GM23338 (cell line): ENCODE measurements around the gene LAPTM4A.

Experiments
- EZH2 ChIP-seq: fragments of 200-600 bp; sonication (generic); IDR thresholded peaks from one replicate; pipeline ENCODE4 v1.8.0; 2017; ENCODE audit warnings: antibody characterized with exemption, mild to moderate bottlenecking, low read depth; ENCODE audit not compliant: unreplicated experiment
- EZH2phosphoT487 ChIP-seq: fragments of 200-600 bp; sonication (generic); IDR thresholded peaks from one replicate; pipeline ENCODE4 v1.8.1; 2018; ENCODE audit warnings: antibody characterized with exemption; ENCODE audit not compliant: unreplicated experiment
- JUNB ChIP-seq: IDR thresholded peaks from one replicate; pipeline ENCODE4 v1.6.1; 2016; ENCODE audit warnings: antibody characterized with exemption; ENCODE audit not compliant: unreplicated experiment
- POLR2AphosphoS5 ChIP-seq: IDR thresholded peaks from 2 replicates; pipeline ENCODE4 v1.6.1; 2016; ENCODE audit warnings: antibody characterized with exemption, low read depth
- ZNF114 ChIP-seq: fragments of 250-450 bp; sonication (Bioruptor Pico); IDR thresholded peaks from 2 replicates; pipeline ENCODE4 v1.5.0; 2020; ENCODE audit warnings: mild to moderate bottlenecking, moderate library complexity
- TF ChIP-seq, protein P1 (sequence below), 2 experiments: fragments of 200-600 bp in 1 of 2; sonication (generic) in 1 of 2; conservative IDR thresholded peaks; 2 replicates each; pipeline versions ENCODE4 v1.5.1 to v1.6.1; 2016 to 2017; ENCODE audit warnings: antibody characterized with exemption in 2 of 2, low read depth in 2 of 2, mild to moderate bottlenecking in 2 of 2, moderate library complexity in 1 of 2
- TF ChIP-seq, protein P2 (sequence below): IDR thresholded peaks from 2 replicates; pipeline ENCODE4 v1.6.1; 2016; ENCODE audit warnings: antibody characterized with exemption

DNA sequence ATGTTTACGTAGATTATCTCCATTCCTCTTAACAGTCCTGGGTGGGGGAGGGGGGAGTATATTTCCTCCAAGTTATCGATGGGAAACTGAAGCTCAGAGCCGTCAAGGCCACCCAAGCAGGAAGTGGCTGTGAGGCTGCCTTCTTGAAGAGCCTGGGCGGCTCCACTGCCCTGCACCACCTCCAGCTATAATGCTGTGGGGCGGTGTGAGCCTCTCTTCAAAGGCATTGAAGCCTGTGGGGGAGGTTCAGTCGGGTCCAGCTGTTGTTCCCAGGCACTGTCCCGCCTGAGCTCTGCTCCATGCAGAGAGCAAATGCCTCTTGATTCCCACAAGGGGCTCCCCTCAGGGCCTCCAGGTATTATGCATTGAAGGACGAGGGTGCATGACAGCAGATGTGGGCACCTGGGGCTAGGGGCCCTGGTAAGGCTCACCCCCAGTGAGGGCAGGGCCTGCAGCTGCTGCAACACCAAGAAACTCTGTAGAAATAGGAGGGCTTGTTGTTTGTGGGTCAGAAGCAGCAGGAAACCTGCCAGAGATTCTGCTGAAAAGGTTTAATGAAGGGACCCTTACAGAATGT lies 29.5 kb upstream of the LAPTM4A start:
- TF ChIP-seq, protein P1, sequence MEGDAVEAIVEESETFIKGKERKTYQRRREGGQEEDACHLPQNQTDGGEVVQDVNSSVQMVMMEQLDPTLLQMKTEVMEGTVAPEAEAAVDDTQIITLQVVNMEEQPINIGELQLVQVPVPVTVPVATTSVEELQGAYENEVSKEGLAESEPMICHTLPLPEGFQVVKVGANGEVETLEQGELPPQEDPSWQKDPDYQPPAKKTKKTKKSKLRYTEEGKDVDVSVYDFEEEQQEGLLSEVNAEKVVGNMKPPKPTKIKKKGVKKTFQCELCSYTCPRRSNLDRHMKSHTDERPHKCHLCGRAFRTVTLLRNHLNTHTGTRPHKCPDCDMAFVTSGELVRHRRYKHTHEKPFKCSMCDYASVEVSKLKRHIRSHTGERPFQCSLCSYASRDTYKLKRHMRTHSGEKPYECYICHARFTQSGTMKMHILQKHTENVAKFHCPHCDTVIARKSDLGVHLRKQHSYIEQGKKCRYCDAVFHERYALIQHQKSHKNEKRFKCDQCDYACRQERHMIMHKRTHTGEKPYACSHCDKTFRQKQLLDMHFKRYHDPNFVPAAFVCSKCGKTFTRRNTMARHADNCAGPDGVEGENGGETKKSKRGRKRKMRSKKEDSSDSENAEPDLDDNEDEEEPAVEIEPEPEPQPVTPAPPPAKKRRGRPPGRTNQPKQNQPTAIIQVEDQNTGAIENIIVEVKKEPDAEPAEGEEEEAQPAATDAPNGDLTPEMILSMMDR (conservative IDR thresholded peaks at IDR 0.05; ENCODE audit: low read depth in 2 of 2): no peak
- no peak for TF ChIP-seq ZNF114
- TF ChIP-seq POLR2AphosphoS5: no peak
- TF ChIP-seq EZH2: no peak
- TF ChIP-seq EZH2phosphoT487: no peak
- no peak for TF ChIP-seq JUNB
- TF ChIP-seq, protein P2, sequence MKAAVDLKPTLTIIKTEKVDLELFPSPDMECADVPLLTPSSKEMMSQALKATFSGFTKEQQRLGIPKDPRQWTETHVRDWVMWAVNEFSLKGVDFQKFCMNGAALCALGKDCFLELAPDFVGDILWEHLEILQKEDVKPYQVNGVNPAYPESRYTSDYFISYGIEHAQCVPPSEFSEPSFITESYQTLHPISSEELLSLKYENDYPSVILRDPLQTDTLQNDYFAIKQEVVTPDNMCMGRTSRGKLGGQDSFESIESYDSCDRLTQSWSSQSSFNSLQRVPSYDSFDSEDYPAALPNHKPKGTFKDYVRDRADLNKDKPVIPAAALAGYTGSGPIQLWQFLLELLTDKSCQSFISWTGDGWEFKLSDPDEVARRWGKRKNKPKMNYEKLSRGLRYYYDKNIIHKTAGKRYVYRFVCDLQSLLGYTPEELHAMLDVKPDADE: no peak
